ENCODE results near the gene SERF2.
A peak's percentile ranks its signal among the peaks of the same experiment; 100 is the strongest.
"Not testable (repeated sequence)": the region's sequence is repeated elsewhere in the genome, so short reads cannot be mapped to it uniquely, and the experiment has no call there.

The SERF2 gene

DNA sequence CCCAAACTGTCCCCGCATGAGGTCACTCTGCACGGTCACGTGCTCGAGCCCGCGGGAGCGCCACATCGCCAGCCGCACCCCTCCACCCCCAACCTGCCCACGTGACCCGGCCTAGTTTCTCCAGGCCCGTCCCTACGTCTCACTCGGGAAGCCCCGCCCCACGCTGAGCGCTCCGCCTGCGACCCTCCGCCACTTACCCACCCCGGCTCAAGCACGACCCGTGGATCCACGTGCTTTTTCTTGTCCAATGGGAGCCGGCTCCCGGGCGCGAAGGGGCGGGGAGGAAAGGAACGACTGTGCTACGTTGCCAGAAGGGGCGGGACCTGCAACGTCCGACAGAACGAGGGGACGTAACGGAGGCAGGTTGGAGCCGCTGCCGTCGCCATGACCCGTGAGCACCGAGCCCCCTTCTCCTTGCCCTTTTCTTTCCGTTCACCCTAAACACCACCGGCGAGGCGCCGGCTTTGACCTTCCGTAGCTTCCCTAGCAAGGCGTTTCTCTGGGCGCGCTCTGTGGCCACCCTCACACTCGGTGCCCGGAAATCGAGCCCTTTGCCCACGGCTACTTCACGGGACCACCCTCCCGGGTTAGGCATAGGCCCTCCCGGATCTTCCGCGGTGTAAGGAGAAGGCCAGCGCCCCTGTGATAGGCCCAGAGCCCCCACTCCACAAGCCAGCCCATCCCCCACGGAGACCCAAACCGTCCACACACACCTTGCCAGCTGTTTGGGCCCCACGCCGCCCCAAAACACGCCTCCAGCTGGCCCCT, at the start of gene SERF2:
SERF2 (plus strand) TSS at position 328 of the 768 bp plus-strand sequence; CDS start at position 385, 57 bp downstream.
- DNase-seq (ENCODE audit: low read depth): peak; percentile 97

DNA sequence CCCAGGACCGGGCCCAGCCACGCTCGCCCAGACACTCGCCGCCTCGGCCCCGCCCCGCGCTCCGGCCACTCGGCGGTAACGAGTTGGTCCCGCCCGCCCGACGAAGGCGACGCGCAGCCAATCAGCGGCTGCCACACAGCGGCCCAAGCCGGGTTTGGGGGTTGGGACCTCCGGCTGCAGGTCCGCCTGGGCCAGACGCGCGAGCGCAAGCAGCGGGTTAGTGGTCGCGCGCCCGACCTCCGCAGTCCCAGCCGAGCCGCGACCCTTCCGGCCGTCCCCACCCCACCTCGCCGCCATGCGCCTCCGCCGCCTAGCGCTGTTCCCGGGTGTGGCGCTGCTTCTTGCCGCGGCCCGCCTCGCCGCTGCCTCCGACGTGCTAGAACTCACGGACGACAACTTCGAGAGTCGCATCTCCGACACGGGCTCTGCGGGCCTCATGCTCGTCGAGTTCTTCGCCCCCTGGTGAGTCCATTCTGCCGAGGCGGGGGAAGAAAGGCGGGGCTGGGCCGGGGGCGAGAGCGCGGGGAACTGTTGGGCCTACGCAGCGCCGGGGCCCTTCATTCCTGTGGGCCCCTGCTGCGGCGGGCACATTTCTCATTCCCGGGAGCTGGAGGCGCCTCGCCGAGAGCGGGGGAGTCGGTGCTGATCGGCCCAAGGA, 45.7 kb upstream of the SERF2 start, which contains the start of gene PDIA3:
PDIA3 (plus strand) TSS at position 194 of the 658 bp plus-strand sequence; CDS start at position 296, 102 bp downstream.
- DNase-seq (ENCODE audit: low read depth): peak; percentile 79

DNA sequence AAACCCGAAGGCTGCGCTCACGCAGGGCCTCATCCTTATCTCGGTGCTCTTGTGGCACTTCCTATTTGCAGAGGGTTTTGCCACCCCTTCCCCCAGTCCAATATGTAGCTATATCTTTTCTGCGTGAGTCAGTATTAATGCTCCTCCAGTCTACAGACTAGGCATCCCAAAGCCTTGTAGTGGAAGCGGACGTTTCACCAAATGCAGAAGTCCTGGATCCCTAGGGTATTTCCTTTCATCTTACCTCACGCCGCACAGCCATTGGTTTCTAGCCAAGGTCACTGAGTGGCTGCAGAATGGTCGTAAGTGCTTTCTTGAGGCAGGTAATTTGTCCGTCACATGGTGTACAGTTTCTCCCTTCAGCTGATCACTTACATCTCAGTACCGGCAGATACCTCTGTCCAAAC, 45.2 kb upstream of the SERF2 start:
- not testable (repeated sequence) for DNase-seq (ENCODE audit: low read depth)

DNA sequence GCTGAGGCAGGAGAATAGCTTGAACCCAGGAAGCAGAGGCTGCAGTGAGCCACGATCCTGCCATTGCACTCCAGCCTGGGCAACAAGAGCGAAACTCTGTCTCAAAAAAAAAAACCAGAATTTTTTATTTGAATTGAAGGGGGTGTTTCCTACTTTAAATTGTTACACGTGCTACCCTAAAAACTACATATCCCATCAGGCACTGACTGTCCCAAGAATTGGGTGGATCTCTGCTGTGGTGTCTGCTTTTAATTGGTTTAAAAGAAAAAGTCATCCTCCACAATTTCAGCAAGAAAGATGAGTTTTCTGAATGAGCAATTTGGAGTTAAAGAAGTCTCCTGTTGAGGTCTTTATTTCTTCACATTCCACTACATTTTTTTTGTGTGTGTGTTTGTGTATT, 43.7 kb upstream of the SERF2 start:
- DNase-seq (ENCODE audit: low read depth): no peak

DNA sequence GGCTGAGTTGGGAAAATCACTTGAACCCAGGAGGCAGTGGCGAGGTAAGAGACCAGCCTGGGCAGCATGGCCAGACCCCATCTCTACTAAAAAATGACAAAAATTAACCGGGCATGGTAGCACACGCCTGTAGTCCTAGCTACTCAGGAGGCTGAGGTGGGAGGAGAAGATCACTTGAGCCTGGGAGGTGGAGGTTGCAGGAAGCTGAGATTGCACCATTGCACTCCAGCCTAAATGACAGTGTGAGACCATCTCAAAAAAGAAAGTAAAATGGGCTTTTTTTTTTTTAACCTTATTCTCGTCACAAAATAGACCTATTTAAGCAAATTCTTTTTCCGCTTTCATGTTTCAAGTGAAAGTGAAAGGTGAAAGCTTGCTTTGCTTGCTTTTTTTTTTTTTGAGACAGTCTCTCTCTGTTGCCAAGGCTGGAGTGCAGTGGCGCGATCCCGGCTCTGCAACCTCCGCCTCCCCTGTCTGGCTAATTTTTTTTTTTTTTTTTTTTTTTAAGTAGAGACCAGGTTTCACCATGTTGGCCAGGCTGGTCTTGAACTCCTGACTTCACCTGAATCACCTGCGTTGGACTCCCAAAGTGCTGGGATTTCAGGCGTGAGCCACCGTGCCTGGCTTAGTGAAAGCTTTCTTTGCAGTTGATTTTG, 42.3 kb upstream of the SERF2 start:
- no peak for DNase-seq (ENCODE audit: low read depth)

DNA sequence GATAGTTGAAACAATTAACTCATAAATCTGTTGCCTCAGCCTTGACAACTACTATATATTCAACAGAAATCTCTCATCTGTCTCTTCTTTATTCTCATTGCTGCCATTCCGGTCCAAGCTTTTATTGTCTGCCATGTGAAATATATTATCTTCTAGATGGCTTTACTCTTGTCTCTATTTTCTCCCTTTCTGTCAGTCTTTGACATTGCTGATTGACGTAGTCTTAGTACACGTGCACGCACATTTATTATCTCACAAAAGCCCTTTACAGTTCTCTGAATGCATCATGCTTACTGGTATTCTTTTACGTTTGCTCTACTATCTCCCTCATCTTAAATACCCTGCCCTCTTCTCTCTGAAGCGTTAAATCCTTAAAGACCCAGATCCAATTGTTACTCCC, 40.2 kb upstream of the SERF2 start:
- no peak for DNase-seq (ENCODE audit: low read depth)

DNA sequence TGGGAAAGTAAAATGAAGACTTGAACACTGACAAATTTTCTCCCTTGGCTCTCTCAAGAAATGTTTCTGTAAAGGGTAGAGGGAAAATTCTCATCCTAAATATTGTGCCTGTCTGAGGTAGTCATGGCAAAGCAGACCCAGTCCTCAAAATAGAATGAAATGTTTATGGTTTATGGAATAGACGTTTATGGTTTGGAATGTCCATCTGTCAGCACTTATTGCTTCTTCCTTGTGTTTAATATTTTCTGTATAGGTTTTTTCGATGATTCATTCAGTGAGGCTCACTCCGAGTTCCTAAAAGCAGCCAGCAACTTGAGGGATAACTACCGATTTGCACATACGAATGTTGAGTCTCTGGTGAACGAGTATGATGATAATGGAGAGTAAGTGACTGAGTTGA, 29.3 kb upstream of the SERF2 start:
- DNase-seq (ENCODE audit: low read depth): no peak

DNA sequence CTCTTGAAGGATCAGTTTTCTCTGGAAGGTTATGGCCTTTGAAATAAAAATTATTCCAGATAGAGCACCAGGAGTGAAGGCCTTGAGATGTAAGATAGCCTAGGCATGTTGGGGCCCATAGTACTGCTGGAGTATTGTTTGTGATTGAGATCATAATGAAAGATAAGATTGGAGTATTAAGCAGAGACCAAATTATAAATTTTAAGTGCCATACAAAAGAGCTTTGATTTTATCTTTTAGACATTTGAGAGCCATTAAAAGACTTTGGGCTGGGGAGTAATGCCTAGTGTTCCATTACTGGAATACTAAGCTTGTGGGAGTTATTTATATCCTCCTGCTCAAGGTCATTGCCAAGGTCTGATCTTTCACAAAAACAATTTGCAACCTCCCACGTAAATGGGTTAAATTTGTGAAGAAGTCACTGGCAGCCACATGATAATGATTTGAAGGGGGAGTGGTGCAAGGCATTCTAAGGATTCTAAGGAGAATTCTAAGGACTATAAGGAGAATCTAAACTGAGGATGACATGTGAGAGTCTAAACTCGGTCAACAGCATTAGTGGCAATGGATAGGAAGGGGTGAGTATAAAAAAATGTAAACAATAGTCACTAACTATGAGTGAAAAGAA, 28.2 kb upstream of the SERF2 start:
- no peak for DNase-seq (ENCODE audit: low read depth)

DNA sequence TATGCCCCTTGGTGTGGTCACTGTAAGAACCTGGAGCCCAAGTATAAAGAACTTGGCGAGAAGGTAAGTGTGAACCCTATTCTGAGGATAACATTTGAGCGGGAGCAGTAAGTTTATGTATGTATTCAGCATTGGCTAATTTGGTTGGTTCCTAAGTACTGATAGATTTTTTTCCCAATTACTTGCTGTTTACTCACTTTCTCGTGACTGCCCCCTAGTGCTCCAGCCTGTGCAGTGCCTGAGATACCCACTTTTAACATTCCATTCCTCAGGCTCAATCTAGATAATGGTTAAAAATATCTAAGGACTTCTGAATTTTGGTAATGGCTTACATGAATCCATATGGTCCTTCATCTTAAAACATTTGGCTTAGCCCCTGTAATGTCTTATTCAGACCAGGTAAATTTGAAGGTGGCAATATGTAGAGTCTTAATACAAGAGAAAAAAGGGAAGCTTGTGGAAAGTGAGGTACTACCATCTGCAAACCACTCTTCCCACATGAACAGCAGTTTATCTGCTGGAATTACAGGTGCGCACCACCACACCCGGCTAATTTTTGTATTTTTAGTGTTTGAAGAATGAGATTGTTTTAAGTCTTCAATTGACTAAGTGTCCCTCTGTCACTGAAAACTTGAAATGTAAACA, 22.4 kb upstream of the SERF2 start:
- no peak for DNase-seq (ENCODE audit: low read depth)

DNA sequence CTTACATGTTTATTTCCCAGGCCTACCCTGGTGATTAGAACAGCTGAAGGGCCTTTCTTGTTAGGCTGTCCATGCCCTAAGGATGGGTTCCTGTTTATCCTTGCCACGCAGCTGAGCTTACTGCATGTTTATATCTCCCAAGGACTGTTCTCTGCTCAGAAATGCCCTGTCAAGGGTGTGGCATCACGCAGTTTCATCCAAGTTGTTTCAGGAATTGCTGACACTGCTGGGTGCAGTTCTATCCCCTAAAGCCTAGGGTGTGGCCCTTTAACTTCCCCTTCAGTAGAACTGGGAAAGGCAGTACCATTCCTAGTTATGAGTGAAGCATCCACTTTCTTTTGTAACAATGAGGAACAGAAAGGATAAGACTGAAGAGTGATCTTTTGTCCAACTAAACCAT, 20.3 kb upstream of the SERF2 start:
- no peak for DNase-seq (ENCODE audit: low read depth)

DNA sequence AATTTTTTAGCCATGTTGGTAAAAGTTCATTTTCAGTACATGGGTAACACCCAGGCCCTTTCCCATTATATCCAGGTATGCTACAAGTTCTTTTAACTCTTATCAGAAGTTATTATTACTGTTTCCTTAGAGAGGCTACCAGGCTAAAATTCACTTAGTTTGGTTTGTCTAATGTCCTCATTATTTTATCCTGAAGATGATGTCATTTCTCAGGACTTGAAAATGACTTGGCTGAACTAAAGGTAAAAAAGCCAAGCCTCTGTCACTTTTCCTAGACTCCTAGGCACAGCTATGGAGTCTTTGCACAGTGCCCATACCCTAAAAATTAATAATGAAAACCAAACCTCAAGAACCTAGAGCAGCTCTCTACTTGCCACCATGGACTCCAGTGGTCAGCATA, 19.5 kb upstream of the SERF2 start:
- DNase-seq (ENCODE audit: low read depth): no peak

DNA sequence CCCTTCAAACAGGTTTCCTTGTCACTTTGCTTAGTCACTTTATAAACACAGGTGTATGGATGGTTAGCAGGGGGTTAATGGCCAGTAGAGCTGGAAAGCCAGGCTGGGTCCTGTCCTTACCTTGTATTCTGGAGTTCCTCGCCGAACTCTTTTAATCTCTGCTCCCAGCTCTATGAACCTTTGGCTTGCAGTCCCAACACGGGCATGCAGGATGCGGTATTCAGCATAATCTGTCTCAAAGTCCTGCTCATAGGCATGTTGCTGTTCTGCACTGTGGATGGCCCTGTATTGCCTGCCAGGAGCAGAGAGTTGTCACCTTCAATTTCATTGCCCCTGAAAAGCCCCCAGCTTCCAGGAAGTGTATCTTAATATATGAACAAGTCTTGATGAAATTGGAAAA, 18.1 kb upstream of the SERF2 start:
- no peak for DNase-seq (ENCODE audit: low read depth)

DNA sequence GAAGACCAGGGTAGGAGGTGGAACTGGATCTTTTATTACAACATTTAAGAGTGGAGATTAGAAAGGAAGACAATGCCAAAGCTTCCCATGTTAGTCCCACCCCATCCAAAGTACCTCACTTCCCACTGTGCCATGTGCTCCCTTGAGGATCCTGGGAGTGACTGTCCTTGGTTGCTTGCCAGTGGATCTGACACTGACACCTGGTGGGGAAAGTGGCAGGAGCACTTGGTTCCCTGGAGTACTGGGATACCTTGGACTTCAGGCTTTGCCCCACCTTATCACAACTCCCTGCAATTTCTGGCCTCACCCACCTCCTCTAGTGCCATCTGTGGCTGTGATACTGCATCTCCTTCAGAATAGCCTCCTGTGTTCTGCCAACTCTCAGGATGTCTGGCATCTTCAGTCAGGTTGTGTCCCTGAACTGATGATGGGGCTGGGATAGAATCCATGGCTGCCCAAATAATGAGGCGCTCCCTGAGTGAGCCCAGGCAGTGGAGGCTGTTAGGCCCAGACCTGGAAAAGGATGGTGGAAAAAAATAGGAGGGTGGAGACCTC, 16.6 kb upstream of the SERF2 start:
- DNase-seq (ENCODE audit: low read depth): no peak

DNA sequence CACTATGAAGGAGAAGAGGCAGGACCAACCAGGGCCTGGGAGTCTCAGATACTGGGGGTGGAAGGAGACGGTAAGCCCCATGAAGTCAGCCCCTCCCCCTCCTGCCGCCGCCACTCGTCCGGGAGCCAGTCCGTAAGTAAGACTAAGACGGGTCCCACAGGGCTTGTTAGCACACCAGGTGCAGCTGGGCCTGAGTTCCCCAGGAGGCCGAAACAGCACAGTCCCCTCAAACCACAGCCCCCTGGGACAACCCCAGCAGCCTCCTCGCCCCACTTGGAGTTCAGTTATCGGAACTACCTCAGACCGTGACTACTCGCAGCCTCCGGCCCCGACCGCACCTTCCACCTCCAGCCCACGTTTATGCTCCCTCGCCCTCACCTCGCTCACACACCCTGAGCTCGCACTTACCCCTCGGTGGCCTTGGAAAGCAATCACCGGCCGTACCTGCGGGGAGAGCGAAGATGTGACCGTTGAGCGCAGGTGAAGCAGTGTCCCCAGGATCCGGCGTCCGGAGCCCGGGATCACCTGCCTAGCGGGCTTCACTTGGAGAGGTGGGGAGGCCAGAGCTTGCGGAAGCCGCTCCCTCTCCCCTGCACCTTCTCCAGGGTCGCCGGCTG, 15.9 kb upstream of the SERF2 start:
- DNase-seq (ENCODE audit: low read depth): no peak

DNA sequence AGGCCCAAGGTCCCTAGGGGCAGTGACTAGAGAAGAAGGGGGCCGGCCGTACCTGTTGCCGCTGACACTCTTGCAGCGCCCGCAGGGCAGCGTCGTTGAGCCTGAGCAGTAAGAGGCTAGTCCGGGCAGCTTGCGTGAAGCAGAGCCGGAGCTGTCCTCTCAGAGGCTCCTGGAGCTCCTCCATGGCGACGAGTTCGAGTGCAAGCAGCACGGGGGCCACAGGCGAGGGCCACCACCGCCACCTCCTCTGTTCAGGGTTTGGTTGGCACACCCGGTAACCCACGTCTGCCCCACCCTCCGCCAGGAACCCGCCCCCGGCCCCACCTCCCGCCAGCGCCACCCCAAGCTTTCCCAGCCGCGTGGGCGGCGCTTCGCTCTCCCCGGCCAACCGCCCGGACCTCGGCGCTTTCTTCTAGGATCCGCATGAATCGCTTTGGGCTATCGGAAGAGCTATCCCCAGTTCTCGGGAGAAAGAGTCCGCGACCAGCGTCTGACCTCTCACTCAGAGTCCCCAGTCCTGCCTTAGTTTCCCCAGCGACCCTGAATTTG, 15.3 kb upstream of the SERF2 start, which contains the start of gene ELL3:
ELL3 (minus strand) TSS at position 249 of the 549 bp plus-strand sequence; CDS start at position 184, 65 bp downstream.
- DNase-seq (ENCODE audit: low read depth): peak; percentile 45

DNA sequence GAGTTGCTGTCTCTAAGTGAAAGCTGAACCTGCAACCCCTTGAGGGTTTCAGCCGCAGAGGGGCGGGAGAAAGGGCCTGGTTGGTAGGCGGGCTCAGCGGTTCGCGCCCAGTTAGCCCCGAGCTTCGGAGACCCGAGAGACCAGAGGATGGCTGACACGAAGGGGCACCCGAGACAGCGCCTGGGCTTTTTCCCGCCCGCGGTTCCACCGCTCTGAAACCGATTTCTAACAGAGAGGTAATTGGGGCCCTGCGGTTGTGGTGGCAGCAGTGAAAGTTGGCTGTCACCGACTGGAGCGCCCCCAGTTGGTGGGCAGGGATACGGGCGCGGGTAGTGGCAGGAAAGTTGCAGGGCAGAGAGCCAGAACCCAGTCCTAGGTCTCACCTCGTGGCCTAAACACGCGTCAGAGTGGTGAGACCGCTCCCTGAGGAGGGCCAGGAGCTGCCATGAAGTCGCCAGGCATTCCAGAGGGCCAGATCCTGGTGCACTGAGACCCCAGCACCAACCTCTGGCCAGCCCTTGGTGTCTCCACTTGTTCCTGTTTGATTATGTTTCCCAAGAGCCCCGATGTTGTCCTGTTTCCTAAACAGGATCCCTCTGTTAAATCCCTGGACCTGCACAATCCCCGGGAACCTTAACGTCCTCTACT, 14.7 kb upstream of the SERF2 start:
- peak; percentile 66 for DNase-seq (ENCODE audit: low read depth)

DNA sequence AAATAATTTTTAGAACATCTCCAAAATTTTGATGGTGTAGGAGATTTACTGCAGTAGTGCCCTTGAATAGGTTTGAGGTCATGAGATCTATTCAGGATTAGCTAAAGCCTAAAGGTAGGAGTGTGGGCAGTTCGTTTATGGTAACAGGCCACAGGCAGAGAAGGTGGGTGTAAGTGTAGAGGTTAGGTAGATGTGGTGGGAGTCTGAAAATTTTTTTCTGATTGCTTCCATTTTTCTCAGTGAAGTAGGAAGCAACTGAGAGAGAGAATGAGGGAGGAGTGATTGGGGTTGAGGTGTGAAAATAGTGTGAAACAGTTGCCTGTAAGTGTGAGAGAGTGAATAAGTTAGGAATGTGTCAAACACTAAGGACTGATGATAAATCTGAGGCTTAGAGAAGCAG, 13.1 kb upstream of the SERF2 start:
- DNase-seq (ENCODE audit: low read depth): no peak

DNA sequence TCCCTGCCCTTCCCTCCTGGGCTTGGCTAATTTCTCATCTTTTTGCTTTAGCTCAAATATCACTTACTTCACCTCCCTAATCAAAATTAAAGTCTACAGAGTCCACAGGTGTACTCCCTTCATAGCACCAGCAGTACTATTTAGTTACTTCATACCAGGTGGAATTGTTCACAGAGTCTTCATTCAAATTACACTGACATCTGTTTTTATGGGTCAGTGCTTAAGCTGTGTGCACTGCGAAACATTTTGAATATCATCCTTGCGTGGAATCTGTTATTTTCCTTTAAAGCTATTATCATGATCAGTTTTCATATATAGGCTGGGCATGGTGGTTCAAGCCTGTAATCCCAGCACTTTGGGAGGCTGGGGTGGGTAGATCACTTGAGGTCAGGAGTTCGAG, 2.7 kb upstream of the SERF2 start:
- no peak for DNase-seq (ENCODE audit: low read depth)

DNA sequence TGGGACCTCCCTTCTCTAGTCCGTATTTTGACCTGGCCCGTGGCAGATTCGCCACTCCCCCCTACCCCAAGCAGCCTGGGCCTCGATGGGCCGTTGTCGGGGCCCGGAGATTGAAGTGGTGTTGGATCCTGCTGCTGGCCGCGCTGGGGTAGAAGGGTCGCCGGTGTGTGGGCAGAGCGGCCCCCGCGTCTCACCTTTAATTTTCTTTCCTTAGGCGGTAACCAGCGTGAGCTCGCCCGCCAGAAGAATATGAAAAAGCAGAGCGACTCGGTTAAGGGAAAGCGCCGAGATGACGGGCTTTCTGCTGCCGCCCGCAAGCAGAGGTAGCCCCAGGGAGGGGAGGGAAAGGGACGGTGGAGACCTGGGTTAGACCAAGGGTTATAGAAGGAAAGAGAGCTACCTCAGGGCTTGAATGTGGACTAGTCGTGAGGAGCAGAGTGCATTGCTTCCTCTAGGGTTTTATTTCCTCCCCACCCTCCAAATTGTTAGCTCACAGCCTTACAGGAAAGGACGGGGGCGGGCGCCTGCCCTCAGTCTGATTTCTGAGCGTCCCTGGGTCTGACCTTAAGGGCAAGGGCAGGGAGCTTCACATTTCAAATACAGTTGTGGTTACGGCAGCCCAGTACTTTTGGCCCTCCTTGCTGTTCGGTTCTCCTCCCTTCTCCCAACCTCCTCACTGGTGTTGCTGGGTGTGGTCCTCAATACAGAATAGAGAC, 799 bp downstream of the SERF2 start:
- DNase-seq (ENCODE audit: low read depth): no peak

DNA sequence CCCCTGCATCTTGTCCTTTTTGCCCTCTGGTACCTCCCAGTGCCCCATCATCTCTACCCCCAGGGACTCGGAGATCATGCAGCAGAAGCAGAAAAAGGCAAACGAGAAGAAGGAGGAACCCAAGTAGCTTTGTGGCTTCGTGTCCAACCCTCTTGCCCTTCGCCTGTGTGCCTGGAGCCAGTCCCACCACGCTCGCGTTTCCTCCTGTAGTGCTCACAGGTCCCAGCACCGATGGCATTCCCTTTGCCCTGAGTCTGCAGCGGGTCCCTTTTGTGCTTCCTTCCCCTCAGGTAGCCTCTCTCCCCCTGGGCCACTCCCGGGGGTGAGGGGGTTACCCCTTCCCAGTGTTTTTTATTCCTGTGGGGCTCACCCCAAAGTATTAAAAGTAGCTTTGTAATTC, 1.5 kb downstream of the SERF2 start:
- DNase-seq (ENCODE audit: low read depth): no peak
